ENCODE measurements around the gene UTP4.

UTP4 gene

GRCh38 chr16:69113216-69113615 is 19.2 kb upstream of the UTP4 start:
- H3K9me3 ChIP-seq (ENCODE audit: control insufficient read depth, low read length): no peaks in the 10 kb centered on the region
- no peaks in the 10 kb centered on the region for H3K36me3 ChIP-seq (ENCODE audit: control insufficient read depth, insufficient read depth, low read length)

GRCh38 chr16:69114346-69114975 is 18.0 kb upstream of the UTP4 start:
- no peak for TF ChIP-seq CTCF (IDR thresholded peaks at IDR 0.05)
- Histone ChIP-seq H3K4me2 (ENCODE audit: low read length) (no peak overlapping the region), H3K27ac (no peak overlapping the region), H2AFZ (no peak overlapping the region), H3K9me3 (ENCODE audit: control insufficient read depth, low read length) (no peaks in the 10 kb centered on the region), H3K36me3 (ENCODE audit: control insufficient read depth, insufficient read depth, low read length) (no peaks in the 10 kb centered on the region), H3K27me3 (ENCODE audit: control insufficient read depth, insufficient read depth, low read length) (no peaks in the 10 kb centered on the region), H3K4me3 (ENCODE audit: low read depth, low read length) (no peak overlapping the region), H3K4me1 (peaks cover 11% of the 10 kb centered on the region), H3K79me2 (peaks cover 9% of the 10 kb centered on the region), H3K9ac (no peak overlapping the region)

More at GRCh38 chr16:69113216-69113615, 19.2 kb upstream of the UTP4 start:
- H3K4me2 ChIP-seq (ENCODE audit: low read length): no peak overlapping the region
- no peak overlapping the region for H2AFZ ChIP-seq
- H3K79me2 ChIP-seq: peaks cover 7% of the 10 kb centered on the region
- no peak overlapping the region for H3K4me3 ChIP-seq (ENCODE audit: low read depth, low read length)
- no peak overlapping the region for H3K9ac ChIP-seq
- H3K4me1 ChIP-seq: peaks cover 11% of the 10 kb centered on the region
- no peaks in the 10 kb centered on the region for H3K27me3 ChIP-seq (ENCODE audit: control insufficient read depth, insufficient read depth, low read length)
- no peak overlapping the region for H3K27ac ChIP-seq
- no peak for TF ChIP-seq CTCF (IDR thresholded peaks at IDR 0.05)

- Histone ChIP-seq H3K4me3 (ENCODE audit: low read depth, low read length) (no peak overlapping the region), H3K27ac (no peak overlapping the region), H3K9me3 (ENCODE audit: control insufficient read depth, low read length) (no peaks in the 10 kb centered on the region), H2AFZ (no peak overlapping the region), H3K9ac (no peak overlapping the region), H3K4me2 (ENCODE audit: low read length) (no peak overlapping the region), H3K27me3 (ENCODE audit: control insufficient read depth, insufficient read depth, low read length) (no peaks in the 10 kb centered on the region), H3K4me1 (peaks cover 11% of the 10 kb centered on the region), H3K79me2 (peaks cover 9% of the 10 kb centered on the region), H3K36me3 (ENCODE audit: control insufficient read depth, insufficient read depth, low read length) (no peaks in the 10 kb centered on the region)
- no peak for TF ChIP-seq CTCF (IDR thresholded peaks at IDR 0.05)
These were observed 17.5 kb upstream of the UTP4 start for GRCh38 chr16:69114976-69115355.

GRCh38 chr16:69115361-69115760 is 17.1 kb upstream of the UTP4 start:
- Histone ChIP-seq H3K27ac (no peak overlapping the region), H3K9ac (no peak overlapping the region), H2AFZ (no peak overlapping the region), H3K27me3 (ENCODE audit: control insufficient read depth, insufficient read depth, low read length) (no peaks in the 10 kb centered on the region), H3K79me2 (peaks cover 9% of the 10 kb centered on the region), H3K36me3 (ENCODE audit: control insufficient read depth, insufficient read depth, low read length) (no peaks in the 10 kb centered on the region), H3K4me2 (ENCODE audit: low read length) (no peak overlapping the region), H3K4me3 (ENCODE audit: low read depth, low read length) (no peak overlapping the region), H3K9me3 (ENCODE audit: control insufficient read depth, low read length) (no peaks in the 10 kb centered on the region), H3K4me1 (peaks cover 11% of the 10 kb centered on the region)
- TF ChIP-seq CTCF (IDR thresholded peaks at IDR 0.05): no peak

- H3K9me3 ChIP-seq (ENCODE audit: control insufficient read depth, low read length): no peaks in the 10 kb centered on the region
- peaks cover 9% of the 10 kb centered on the region for H3K79me2 ChIP-seq
- no peak for TF ChIP-seq CTCF (IDR thresholded peaks at IDR 0.05)
- no peak overlapping the region for H3K4me2 ChIP-seq (ENCODE audit: low read length)
- H3K9ac ChIP-seq: no peak overlapping the region
- H3K27me3 ChIP-seq (ENCODE audit: control insufficient read depth, insufficient read depth, low read length): no peaks in the 10 kb centered on the region
- peaks cover 11% of the 10 kb centered on the region for H3K4me1 ChIP-seq
- H3K36me3 ChIP-seq (ENCODE audit: control insufficient read depth, insufficient read depth, low read length): no peaks in the 10 kb centered on the region
- no peak overlapping the region for H3K4me3 ChIP-seq (ENCODE audit: low read depth, low read length)
- H2AFZ ChIP-seq: no peak overlapping the region
- no peak overlapping the region for H3K27ac ChIP-seq
These were observed 16.6 kb upstream of the UTP4 start for GRCh38 chr16:69115837-69116236.
